Gastroesophageal sphincter (tissue), 4 donors: ENCODE data around the gene HAUS8. TPM values are rescaled to one million over a fixed set of nuclear protein-coding genes. Genes with fewer than 3 reads are reported as not detected.

Experiments used
- ATAC-seq: fragments of 150-250 bp; one replicate; pipeline ENCODE4 v1.9.1; 2016; ENCODE audit warnings: mild to moderate bottlenecking, moderate library complexity
- H3K27ac ChIP-seq, 4 donors: fragments of 200-600 bp; sonication (generic) in 3 of 4; 1 replicate in 3 of 4; 2 replicates in 1 of 4; pipeline ENCODE4 v1.5.1; 2016 to 2019
- H3K27me3 ChIP-seq: fragments of 200-600 bp; sonication (generic); one replicate; pipeline ENCODE4 v1.5.1; 2019
- H3K36me3 ChIP-seq, 2 donors: fragments of 200-600 bp; sonication (generic); one replicate each; pipeline ENCODE4 v1.5.1; 2019; ENCODE audit warnings: control low read depth in 1 of 2
- H3K4me1 ChIP-seq, 3 donors: fragments of 200-600 bp; sonication (generic); 1 replicate in 2 of 3; 2 replicates in 1 of 3; pipeline ENCODE4 v1.5.1; 2016 to 2019; ENCODE audit warnings: control low read depth in 2 of 3
- H3K4me3 ChIP-seq, 2 donors: fragments of 200-600 bp; sonication (generic); one replicate each; pipeline ENCODE4 v1.5.1; 2019; ENCODE audit warnings: mild to moderate bottlenecking in 1 of 2, moderate library complexity in 1 of 2
- H3K9me3 ChIP-seq, 3 donors: fragments of 200-600 bp; sonication (generic); one replicate each; pipeline ENCODE4 v1.5.1; 2017 to 2019; ENCODE audit warnings: control low read depth in 2 of 3
- EP300 ChIP-seq: sonication (generic); formaldehyde crosslinking; IDR thresholded peaks from one replicate; pipeline ENCODE4 v1.6.1; 2017; ENCODE audit warnings: antibody characterized with exemption, mild to moderate bottlenecking
- POLR2A ChIP-seq, 2 donors: fragments of 450-650 bp; IDR thresholded peaks; one replicate each; pipeline ENCODE4 v1.6.1; 2017; ENCODE audit warnings: antibody characterized with exemption in 2 of 2, mild to moderate bottlenecking in 2 of 2, moderate library complexity in 1 of 2
- POLR2AphosphoS5 ChIP-seq: sonication (generic); formaldehyde crosslinking; IDR thresholded peaks from one replicate; pipeline ENCODE4 v1.6.1; 2017; ENCODE audit warnings: antibody characterized with exemption
- WGBS, 2 donors: methylation state at CpG; one replicate each; pipeline ENCODE4 v1.1.5; 2018; ENCODE audit warnings: low coverage in 1 of 2; 5-methylcytosine and 5-hydroxymethylcytosine counted together
- total RNA-seq, 4 donors: library from RNA; depleted of rRNA; stranded (reverse); fragments of >200 nt; gene quantifications; one replicate each; pipeline ENCODE4 v1.1.0, GENCODE V29; 2016
- TF ChIP-seq, protein P1 (sequence below), 4 experiments: fragments of 200-600 bp in 2 of 4; fragments of 450-650 bp in 2 of 4; sonication (generic) in 1 of 4; IDR thresholded peaks; one replicate each; pipeline ENCODE4 v1.5.1; 2017 to 2019; ENCODE audit warnings: antibody characterized with exemption in 4 of 4, mild to moderate bottlenecking in 2 of 4, moderate library complexity in 2 of 4

Gene HAUS8
- total RNA-seq, 4 donors from 2014 or later: 3.2 to 6.4 (median 5.5) TPM

DNA sequence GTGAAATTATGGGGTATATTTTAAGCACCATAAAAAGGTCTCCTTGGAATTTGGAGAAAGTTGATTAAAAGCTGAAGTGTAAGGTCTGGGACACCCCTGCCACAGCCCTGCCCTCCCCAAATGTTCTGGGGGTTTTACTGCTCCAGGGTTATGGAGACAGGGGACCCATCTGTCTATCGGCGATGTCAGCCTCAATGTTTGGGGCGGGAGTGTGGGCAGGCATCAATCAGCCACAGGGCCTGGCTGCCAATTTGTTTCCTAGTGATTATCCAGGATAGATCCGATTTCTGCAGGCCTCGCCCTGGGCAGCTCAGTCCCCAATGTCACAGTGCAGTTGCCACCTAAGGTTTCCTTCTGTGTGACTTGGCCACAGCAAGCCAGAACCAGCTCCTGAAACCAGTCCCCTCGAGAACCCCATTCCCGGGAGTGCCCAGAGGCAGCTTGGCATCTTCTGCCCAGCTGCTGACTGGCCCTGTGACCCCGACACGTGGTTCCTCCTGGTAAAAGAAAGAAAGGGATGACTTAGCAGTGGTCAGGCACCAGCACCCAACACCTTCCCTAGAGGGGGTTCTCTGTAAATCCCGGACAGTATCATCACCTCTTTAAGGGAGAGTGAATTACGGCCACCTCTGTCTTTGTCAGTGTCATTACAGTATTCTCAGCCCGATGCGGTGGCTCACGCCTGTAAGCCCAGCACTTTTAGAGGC lies 41.9 kb upstream of the HAUS8 start:
- Histone ChIP-seq H3K4me1 (peaks cover 0 to 34% (median 10%) of the 10 kb centered on the region in 3 donors), H3K9me3 (no peaks in the 10 kb centered on the region), H3K27me3 (no peaks in the 10 kb centered on the region), H3K4me3 (no peak overlapping the region), H3K36me3 (peaks cover 0 to 21% of the 10 kb centered on the region in 2 donors), H3K27ac (peak overlapping the region in 1 of 4 donors; percentile 9)
- no peak for TF ChIP-seq EP300
- TF ChIP-seq POLR2A (IDR thresholded peaks at IDR 0.05): no peak
- no peak for TF ChIP-seq POLR2AphosphoS5
- TF ChIP-seq, protein P1, sequence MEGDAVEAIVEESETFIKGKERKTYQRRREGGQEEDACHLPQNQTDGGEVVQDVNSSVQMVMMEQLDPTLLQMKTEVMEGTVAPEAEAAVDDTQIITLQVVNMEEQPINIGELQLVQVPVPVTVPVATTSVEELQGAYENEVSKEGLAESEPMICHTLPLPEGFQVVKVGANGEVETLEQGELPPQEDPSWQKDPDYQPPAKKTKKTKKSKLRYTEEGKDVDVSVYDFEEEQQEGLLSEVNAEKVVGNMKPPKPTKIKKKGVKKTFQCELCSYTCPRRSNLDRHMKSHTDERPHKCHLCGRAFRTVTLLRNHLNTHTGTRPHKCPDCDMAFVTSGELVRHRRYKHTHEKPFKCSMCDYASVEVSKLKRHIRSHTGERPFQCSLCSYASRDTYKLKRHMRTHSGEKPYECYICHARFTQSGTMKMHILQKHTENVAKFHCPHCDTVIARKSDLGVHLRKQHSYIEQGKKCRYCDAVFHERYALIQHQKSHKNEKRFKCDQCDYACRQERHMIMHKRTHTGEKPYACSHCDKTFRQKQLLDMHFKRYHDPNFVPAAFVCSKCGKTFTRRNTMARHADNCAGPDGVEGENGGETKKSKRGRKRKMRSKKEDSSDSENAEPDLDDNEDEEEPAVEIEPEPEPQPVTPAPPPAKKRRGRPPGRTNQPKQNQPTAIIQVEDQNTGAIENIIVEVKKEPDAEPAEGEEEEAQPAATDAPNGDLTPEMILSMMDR (IDR thresholded peaks at IDR 0.05): no peak
- WGBS, 2 donors: 80% methylated on average over 10 of the region's 14 CpGs; no CpG with 5 or more reads in 1 of the 2 donors
- no peak for ATAC-seq

DNA sequence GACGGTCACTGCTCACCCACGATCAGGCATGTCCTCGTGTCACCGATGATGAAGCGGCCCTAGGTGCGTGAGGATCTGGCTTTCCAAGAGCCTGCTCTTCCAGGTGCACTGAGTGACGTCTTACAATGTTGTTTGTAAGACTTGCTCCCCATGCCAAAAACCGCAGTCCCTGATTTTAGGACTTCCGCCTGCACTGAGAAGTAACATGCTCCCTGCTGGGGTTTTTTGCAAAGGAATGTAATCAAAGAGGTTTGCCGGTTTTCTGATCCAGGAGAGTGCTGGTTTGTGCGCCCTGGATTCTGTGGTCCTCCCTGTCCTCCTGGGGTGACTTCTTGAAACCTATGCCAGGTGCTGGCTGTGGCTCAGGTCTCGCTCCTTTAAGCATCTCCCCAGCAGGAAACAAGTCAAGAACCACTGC lies 39.2 kb upstream of the HAUS8 start:
- peaks cover 0 to 43% (median 10%) of the 10 kb centered on the region in 3 donors for H3K4me1 ChIP-seq
- peak overlapping the region in 2 of 4 donors; percentile 31 to 46 for H3K27ac ChIP-seq
- 29 to 89% methylated on average over 1 to 4 of the region's 12 CpGs for WGBS, 2 donors
- no peak for TF ChIP-seq POLR2AphosphoS5
- TF ChIP-seq, protein P1 (IDR thresholded peaks at IDR 0.05): no peak
- no peak for TF ChIP-seq EP300
- TF ChIP-seq POLR2A (IDR thresholded peaks at IDR 0.05): no peak
- H3K9me3 ChIP-seq: no peaks in the 10 kb centered on the region
- H3K36me3 ChIP-seq: peaks cover 0 to 40% of the 10 kb centered on the region in 2 donors
- no peak for ATAC-seq
- H3K27me3 ChIP-seq: no peaks in the 10 kb centered on the region
- no peak overlapping the region for H3K4me3 ChIP-seq

DNA sequence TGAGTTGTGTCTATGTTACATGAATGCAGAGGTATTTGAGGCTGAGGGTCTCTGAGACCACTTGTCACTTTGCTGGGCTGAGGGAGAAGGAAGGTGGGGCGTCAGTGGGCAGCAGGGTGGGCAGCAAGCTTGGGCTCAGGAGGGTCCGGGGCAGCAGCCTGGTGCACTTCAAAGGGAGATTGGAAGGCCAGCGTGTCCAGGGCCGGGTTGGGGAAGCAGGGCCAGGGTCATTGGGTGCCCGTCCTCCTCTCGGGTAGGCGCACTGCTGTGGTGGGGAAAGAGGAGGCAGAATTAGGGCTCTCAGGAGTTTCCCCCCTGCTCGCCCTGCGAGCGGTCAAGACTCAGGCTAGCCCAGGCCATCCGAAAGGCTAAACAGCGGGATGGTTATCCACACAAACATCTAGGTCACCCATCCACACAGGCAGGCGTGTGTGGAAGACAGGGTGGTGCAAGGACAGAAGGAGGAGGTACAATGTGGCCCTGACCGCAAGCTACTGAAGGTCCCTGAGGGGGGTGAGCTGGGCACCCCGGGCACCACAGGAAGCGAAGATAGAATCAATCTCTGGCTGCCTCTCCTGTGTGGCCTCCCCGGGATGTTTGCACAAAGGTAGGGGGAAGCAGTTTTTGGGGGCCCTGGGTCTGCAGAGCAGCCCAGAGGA lies 38.0 kb upstream of the HAUS8 start:
- H3K27ac ChIP-seq: peak overlapping the region in 2 of 4 donors; percentile 26 to 46
- no peak for TF ChIP-seq POLR2AphosphoS5
- no peaks in the 10 kb centered on the region for H3K27me3 ChIP-seq
- H3K9me3 ChIP-seq: no peaks in the 10 kb centered on the region
- H3K36me3 ChIP-seq: peaks cover 0 to 34% of the 10 kb centered on the region in 2 donors
- WGBS, 2 donors: 72% methylated on average over 8 of the region's 17 CpGs; no CpG with 5 or more reads in 1 of the 2 donors
- H3K4me3 ChIP-seq: no peak overlapping the region
- peaks cover 0 to 55% (median 16%) of the 10 kb centered on the region in 3 donors for H3K4me1 ChIP-seq
- no peak for ATAC-seq

DNA sequence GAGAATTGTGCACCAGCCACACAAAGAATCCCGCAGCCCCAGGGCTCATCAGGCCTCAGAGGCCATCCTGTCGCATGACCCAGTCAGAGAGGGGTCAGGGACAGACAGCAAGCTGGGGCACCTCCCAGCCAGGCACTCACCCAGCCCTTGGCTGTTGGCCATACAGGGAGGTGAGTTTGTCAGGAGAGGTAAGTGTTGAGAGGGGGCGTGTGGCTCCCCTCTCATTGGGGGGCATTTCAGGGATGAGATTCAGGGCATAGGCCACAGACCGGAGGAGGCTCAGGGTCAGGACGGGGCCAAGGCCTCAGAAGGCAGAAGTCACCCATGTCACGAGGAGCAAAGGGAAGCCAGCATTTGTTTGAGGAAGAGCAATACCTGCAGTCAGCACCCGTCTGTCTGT lies 37.4 kb upstream of the HAUS8 start:
- no peak for ATAC-seq
- no peak for TF ChIP-seq POLR2AphosphoS5
- TF ChIP-seq, protein P1 (IDR thresholded peaks at IDR 0.05): no peak
- TF ChIP-seq EP300: no peak
- no peak for TF ChIP-seq POLR2A (IDR thresholded peaks at IDR 0.05)
- H3K27me3 ChIP-seq: no peaks in the 10 kb centered on the region
- peaks cover 0 to 61% (median 21%) of the 10 kb centered on the region in 3 donors for H3K4me1 ChIP-seq
- H3K27ac ChIP-seq: peak overlapping the region in 2 of 4 donors; percentile 26 to 46
- no peaks in the 10 kb centered on the region for H3K9me3 ChIP-seq
- whole genome bisulfite sequencing, 2 donors: 55 to 93% methylated on average over 2 to 4 of the region's 7 CpGs
- no peak overlapping the region for H3K4me3 ChIP-seq
- H3K36me3 ChIP-seq: peaks cover 0 to 34% of the 10 kb centered on the region in 2 donors

DNA sequence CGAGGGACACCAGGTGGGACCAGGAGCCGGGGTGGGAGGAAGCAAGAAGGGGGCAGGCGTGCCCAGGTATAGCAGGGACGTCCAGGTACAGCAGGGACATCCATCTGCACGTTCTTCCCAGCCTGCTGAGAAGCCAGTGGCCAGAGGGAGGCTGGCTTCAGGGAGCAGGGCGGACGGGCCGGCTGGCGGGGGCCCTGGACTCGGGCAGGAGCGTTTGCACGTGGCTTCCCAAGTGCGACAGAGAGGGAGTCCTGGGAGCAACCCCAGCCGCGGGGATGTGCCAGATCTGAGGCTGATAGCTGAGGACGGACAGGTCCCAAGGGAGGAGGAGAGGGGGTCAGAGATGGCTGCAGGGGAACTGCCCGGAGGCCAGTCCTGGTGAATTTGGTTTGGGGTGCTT lies 37.0 kb upstream of the HAUS8 start:
- H3K4me3 ChIP-seq: no peak overlapping the region
- no peaks in the 10 kb centered on the region for H3K9me3 ChIP-seq
- no peak for ATAC-seq
- TF ChIP-seq EP300 (no peak), POLR2AphosphoS5 (no peak), POLR2A (IDR thresholded peaks at IDR 0.05) (no peak)
- TF ChIP-seq, protein P1 (IDR thresholded peaks at IDR 0.05): no peak
- peak overlapping the region in 2 of 4 donors; percentile 26 to 46 for H3K27ac ChIP-seq
- peaks cover 0 to 34% of the 10 kb centered on the region in 2 donors for H3K36me3 ChIP-seq
- H3K4me1 ChIP-seq: peaks cover 0 to 65% (median 25%) of the 10 kb centered on the region in 3 donors
- H3K27me3 ChIP-seq: no peaks in the 10 kb centered on the region
- WGBS, 2 donors: 87 to 100% methylated on average over 1 to 3 of the region's 17 CpGs
